HepG2 (cell line): Measurements from ENCODE around the gene FAM177B.

ENCODE experiments used
- POLR2A ChIP-seq, 2 experiments: IDR thresholded peaks; 2 replicates each; pipeline ENCODE4 v1.6.1; 2011; ENCODE audit warnings: low read depth in 2 of 2, low read length in 2 of 2, mild to moderate bottlenecking in 1 of 2, moderate library complexity in 1 of 2; ENCODE audit not compliant: insufficient read depth in 1 of 2
- TF ChIP-seq, protein P1 (sequence below): sonication (generic); formaldehyde crosslinking; IDR thresholded peaks from 2 replicates; pipeline ENCODE4 v1.5.0; 2020; ENCODE audit warnings: missing genetic modification reagents

DNA sequence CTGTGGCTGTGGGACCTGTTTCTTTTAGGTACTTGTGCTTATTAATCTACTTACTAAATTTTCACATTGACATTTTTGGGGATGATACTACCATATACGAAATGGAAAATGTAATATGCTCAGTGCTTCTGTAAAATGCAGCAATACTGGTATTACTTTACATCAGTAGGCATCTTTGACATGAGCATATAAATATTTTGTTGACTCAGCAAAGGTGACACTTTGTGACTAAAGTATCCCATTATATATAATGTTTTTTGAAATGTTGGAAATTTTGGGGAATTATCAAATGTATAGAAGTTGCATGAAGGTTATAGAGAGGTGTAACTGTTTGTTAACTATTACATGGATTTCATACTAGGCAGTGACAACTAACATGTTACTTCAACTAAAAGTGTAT is 2.3 kb upstream of the FAM177B start:
- TF ChIP-seq, protein P1, sequence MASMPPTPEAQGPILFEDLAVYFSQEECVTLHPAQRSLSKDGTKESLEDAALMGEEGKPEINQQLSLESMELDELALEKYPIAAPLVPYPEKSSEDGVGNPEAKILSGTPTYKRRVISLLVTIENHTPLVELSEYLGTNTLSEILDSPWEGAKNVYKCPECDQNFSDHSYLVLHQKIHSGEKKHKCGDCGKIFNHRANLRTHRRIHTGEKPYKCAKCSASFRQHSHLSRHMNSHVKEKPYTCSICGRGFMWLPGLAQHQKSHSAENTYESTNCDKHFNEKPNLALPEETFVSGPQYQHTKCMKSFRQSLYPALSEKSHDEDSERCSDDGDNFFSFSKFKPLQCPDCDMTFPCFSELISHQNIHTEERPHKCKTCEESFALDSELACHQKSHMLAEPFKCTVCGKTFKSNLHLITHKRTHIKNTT (CRISPR knock-in tag): no peak
- no peak for TF ChIP-seq POLR2A (IDR thresholded peaks at IDR 0.05; ENCODE audit: insufficient read depth in 1 of 2, low read depth in 2 of 2, low read length in 2 of 2)
